ENCODE data around the gene COX6B1. TPM values are rescaled to one million over a fixed set of nuclear protein-coding genes. Genes with fewer than 3 reads are reported as not detected.

COX6B1 gene
- total RNA-seq, 1 donor from 2014 or later: 334 TPM

DNA sequence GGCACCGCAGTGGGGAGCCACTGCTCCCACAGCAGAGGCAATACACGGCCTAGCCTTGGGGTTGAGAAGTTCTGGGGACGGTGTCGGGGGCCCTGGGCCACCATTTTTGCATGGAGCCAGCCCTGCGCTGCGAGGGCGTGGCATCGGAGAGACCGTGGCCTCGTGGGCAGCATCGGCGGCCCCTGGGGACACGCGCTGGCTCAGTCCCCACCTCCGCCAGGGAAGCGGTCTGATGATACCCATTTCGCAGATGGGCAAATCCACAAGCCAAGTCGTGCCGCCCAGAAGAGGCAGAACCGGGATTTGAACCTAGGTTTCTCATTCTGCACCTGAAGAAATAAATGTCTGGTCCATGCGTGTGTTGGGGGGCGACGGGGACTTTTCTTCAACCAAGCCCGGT, 17.0 kb downstream of the COX6B1 start:
- CTCF ChIA-PET: no interaction called here
- H3K9me3 Mint-ChIP-seq: no peaks in the 10 kb centered on the region
- TF ChIP-seq CTCF (IDR thresholded peaks at IDR 0.05): no peak
- intact Hi-C loops (cut with micrococcal nuclease): no loop called here
- ATAC-seq (ENCODE audit: low read depth): no peak
- no peak for DNase-seq
- peaks cover 9% of the 10 kb centered on the region for H3K27me3 Mint-ChIP-seq
- H3K4me3 Mint-ChIP-seq: no peak overlapping the region
- no peaks in the 10 kb centered on the region for H3K4me1 Mint-ChIP-seq
- POLR2A ChIA-PET: no interaction called here
- no peaks in the 10 kb centered on the region for H3K36me3 Mint-ChIP-seq (ENCODE audit: low read depth)
- H3K27ac Mint-ChIP-seq: no peak overlapping the region

GRCh38 chr19:35665604-35666003, 17.5 kb downstream of the COX6B1 start:
- Mint-ChIP-seq H3K4me1 (no peaks in the 10 kb centered on the region), H3K36me3 (ENCODE audit: low read depth) (no peaks in the 10 kb centered on the region), H3K4me3 (no peak overlapping the region), H3K9me3 (no peaks in the 10 kb centered on the region), H3K27ac (no peak overlapping the region), H3K27me3 (peaks cover 10% of the 10 kb centered on the region)
- TF ChIP-seq CTCF (IDR thresholded peaks at IDR 0.05): no peak
- ChIA-PET CTCF (no interaction called here), POLR2A (no interaction called here)
- ATAC-seq (ENCODE audit: low read depth): no peak
- DNase-seq: no peak
- intact Hi-C loops (cut with micrococcal nuclease): no loop called here

GRCh38 chr19:35666251-35666913, 18.3 kb downstream of the COX6B1 start, which contains the start of gene UPK1A:
UPK1A (plus strand) TSS chr19:35666517; CDS start chr19:35666813, 296 bp downstream.
- no peak for TF ChIP-seq CTCF (IDR thresholded peaks at IDR 0.05)
- Mint-ChIP-seq H3K4me1 (no peaks in the 10 kb centered on the region), H3K9me3 (no peaks in the 10 kb centered on the region), H3K4me3 (no peak within 1 kb of the TSS), H3K27me3 (peaks cover 15% of the 10 kb centered on the region), H3K36me3 (ENCODE audit: low read depth) (no peaks in the 10 kb centered on the region), H3K27ac (no peak within 1 kb of the TSS)
- ChIA-PET CTCF (no interaction called here), POLR2A (no interaction called here)
- no peak for ATAC-seq (ENCODE audit: low read depth)
- DNase-seq: no peak
- intact Hi-C loops (cut with micrococcal nuclease): no loop called here

DNA sequence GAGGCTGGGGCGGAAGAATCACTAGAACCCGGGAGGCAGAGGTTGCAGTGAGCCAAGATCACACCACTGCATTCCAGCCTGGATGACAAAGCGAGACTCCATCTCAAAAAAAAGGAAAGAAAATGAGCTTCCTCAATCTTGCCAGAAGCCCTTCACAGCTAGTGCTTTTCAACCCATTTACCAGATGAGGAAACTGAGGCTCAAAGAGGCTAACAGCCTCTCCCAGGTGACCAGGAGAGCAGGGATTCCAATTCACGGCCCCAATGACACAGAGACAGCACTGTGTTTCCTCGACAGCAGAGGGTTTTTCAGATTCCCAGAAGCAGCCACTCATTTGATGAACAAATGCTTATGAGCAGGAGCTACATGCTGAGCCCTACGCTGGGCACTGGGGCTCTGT, 21.4 kb downstream of the COX6B1 start:
- Mint-ChIP-seq H3K27ac (no peak overlapping the region), H3K4me3 (no peak overlapping the region), H3K9me3 (no peaks in the 10 kb centered on the region), H3K27me3 (peaks cover 30% of the 10 kb centered on the region), H3K4me1 (peaks cover 8% of the 10 kb centered on the region), H3K36me3 (ENCODE audit: low read depth) (no peaks in the 10 kb centered on the region)
- ChIA-PET POLR2A (no interaction called here), CTCF (no interaction called here)
- no peak for TF ChIP-seq CTCF (IDR thresholded peaks at IDR 0.05)
- intact Hi-C loops (cut with micrococcal nuclease): no loop called here
- DNase-seq (no peak), ATAC-seq (ENCODE audit: low read depth) (no peak)

GRCh38 chr19:35669974-35670373, 21.9 kb downstream of the COX6B1 start:
- peaks cover 31% of the 10 kb centered on the region for H3K27me3 Mint-ChIP-seq
- DNase-seq (no peak), ATAC-seq (ENCODE audit: low read depth) (no peak)
- ChIA-PET POLR2A (no interaction called here), CTCF (no interaction called here)
- H3K27ac Mint-ChIP-seq: no peak overlapping the region
- TF ChIP-seq CTCF (IDR thresholded peaks at IDR 0.05): no peak
- H3K4me1 Mint-ChIP-seq: peaks cover 8% of the 10 kb centered on the region
- no peak overlapping the region for H3K4me3 Mint-ChIP-seq
- intact Hi-C loops (cut with micrococcal nuclease): no loop called here
- no peaks in the 10 kb centered on the region for H3K36me3 Mint-ChIP-seq (ENCODE audit: low read depth)
- H3K9me3 Mint-ChIP-seq: no peaks in the 10 kb centered on the region
